Neural progenitor cell (in vitro differentiated cells): ENCODE measurements around the gene TMUB1.

Experiments used
- EZH2 ChIP-seq: fragments of 200-600 bp; sonication (generic); IDR thresholded peaks from 2 replicates; pipeline ENCODE4 v1.6.1; 2017; ENCODE audit warnings: antibody characterized with exemption, mild to moderate bottlenecking, moderate library complexity
- TF ChIP-seq, protein P1 (sequence below): fragments of 200-600 bp; sonication (generic); IDR thresholded peaks from 2 replicates; pipeline ENCODE4 v1.5.1; 2017; ENCODE audit warnings: antibody characterized with exemption, mild to moderate bottlenecking

DNA sequence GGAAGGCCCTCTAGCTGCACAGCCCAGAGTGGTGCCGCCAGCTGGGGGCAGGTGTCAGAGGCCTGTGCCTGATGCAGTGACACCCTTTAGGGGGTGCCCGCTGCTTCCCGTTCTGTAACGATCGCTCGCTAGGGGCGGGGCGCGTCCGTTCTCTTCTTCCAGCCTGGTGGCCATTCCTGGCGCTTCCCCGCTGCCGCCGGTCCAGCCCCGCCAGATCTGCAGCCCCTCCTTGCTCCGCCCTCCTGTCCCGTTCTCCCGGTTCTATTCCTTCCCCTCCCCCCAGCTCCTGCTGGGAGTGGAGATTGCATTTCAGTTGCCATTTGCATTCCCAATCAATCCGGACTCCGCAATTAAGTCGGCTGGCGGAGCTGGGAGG, 42.2 kb upstream of the TMUB1 start:
- TF ChIP-seq, protein P1, sequence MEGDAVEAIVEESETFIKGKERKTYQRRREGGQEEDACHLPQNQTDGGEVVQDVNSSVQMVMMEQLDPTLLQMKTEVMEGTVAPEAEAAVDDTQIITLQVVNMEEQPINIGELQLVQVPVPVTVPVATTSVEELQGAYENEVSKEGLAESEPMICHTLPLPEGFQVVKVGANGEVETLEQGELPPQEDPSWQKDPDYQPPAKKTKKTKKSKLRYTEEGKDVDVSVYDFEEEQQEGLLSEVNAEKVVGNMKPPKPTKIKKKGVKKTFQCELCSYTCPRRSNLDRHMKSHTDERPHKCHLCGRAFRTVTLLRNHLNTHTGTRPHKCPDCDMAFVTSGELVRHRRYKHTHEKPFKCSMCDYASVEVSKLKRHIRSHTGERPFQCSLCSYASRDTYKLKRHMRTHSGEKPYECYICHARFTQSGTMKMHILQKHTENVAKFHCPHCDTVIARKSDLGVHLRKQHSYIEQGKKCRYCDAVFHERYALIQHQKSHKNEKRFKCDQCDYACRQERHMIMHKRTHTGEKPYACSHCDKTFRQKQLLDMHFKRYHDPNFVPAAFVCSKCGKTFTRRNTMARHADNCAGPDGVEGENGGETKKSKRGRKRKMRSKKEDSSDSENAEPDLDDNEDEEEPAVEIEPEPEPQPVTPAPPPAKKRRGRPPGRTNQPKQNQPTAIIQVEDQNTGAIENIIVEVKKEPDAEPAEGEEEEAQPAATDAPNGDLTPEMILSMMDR, result peak; percentile 45
- TF ChIP-seq EZH2, result no peak
